GM18519 (cell line): ENCODE data around the gene CACNG8.

Experiments used
- ATAC-seq: cut with Tn5 transposase; IDR thresholded peaks from one replicate; pipeline ENCODE4 v1.9.1; 2021; ENCODE audit warnings: mild to moderate bottlenecking, moderate library complexity; ENCODE audit not compliant: unreplicated experiment, low FRiP score

CACNG8 gene

GRCh38 chr19:53991224-53992113, 28.7 kb downstream of the CACNG8 start, which contains the start of gene CACNG6:
CACNG6 (plus strand) TSS chr19:53991637; CDS start chr19:53992878, 1,241 bp downstream.
- no peak for ATAC-seq

GRCh38 chr19:53992211-53992610, 29.5 kb downstream of the CACNG8 start:
- ATAC-seq = no peak

- ATAC-seq = no peak
Measured at GRCh38 chr19:53992815-53993214, 30.1 kb downstream of the CACNG8 start.

GRCh38 chr19:53993448-53993847, 30.7 kb downstream of the CACNG8 start:
- no peak for ATAC-seq

GRCh38 chr19:53994811-53995210, 32.1 kb downstream of the CACNG8 start:
- no peak for ATAC-seq

GRCh38 chr19:53998223-53998622, 35.5 kb downstream of the CACNG8 start:
- no peak for ATAC-seq

GRCh38 chr19:53999694-54000093, 37.0 kb downstream of the CACNG8 start:
- ATAC-seq = no peak

- ATAC-seq = no peak
Measured at GRCh38 chr19:54001496-54001895, 38.8 kb downstream of the CACNG8 start.

GRCh38 chr19:54002495-54003315, 40.0 kb downstream of the CACNG8 start:
- ATAC-seq = no peak

GRCh38 chr19:54009440-54009839, 46.7 kb downstream of the CACNG8 start:
- ATAC-seq = no peak

GRCh38 chr19:54010474-54010873, 47.7 kb downstream of the CACNG8 start:
- no peak for ATAC-seq

- ATAC-seq = no peak
Measured at GRCh38 chr19:54011507-54012211, 48.9 kb downstream of the CACNG8 start.

- ATAC-seq = no peak
Measured at GRCh38 chr19:54013866-54014265, 51.1 kb downstream of the CACNG8 start.

- no peak for ATAC-seq
Measured at GRCh38 chr19:54014920-54015560, 52.3 kb downstream of the CACNG8 start.

- ATAC-seq = no peak
Measured at GRCh38 chr19:54017261-54017660, 54.5 kb downstream of the CACNG8 start.

GRCh38 chr19:54021363-54021762, 58.6 kb downstream of the CACNG8 start:
- ATAC-seq = no peak

GRCh38 chr19:54021932-54022331, 59.2 kb downstream of the CACNG8 start:
- ATAC-seq = no peak

- no peak for ATAC-seq
Measured at GRCh38 chr19:54023191-54023590, 60.5 kb downstream of the CACNG8 start.

- ATAC-seq = no peak
Measured at GRCh38 chr19:54024660-54025059, 61.9 kb downstream of the CACNG8 start.

- no peak for ATAC-seq
Measured at GRCh38 chr19:54026656-54027055, 63.9 kb downstream of the CACNG8 start.
